Activated T-helper 1 cell treated with Interleukin-2 at 50 U/mL for 16 hours (primary cell): ENCODE measurements around the gene VCAM1.

ENCODE experiments used
- DNase-seq: peaks from one replicate; pipeline ENCODE4 v3.0.0-alpha.2; 2020; ENCODE audit warnings: low read depth

The VCAM1 gene

GRCh38 chr1:100722221-100722620, 2.7 kb downstream of the VCAM1 start:
- no peak for DNase-seq

- no peak for DNase-seq
Observed at GRCh38 chr1:100724281-100724680, 4.7 kb downstream of the VCAM1 start.

GRCh38 chr1:100730130-100730529, 10.6 kb downstream of the VCAM1 start:
- no peak for DNase-seq

- DNase-seq = no peak
Observed at GRCh38 chr1:100731309-100731708, 11.8 kb downstream of the VCAM1 start.

GRCh38 chr1:100731758-100732157, 12.2 kb downstream of the VCAM1 start:
- DNase-seq = no peak

- no peak for DNase-seq
Observed at GRCh38 chr1:100734676-100735075, 15.1 kb downstream of the VCAM1 start.

- DNase-seq = no peak
Observed at GRCh38 chr1:100735244-100735643, 15.7 kb downstream of the VCAM1 start.

- DNase-seq = no peak
Observed at GRCh38 chr1:100736324-100736723, 16.8 kb downstream of the VCAM1 start.

- DNase-seq = no peak
Observed at GRCh38 chr1:100736746-100737145, 17.2 kb downstream of the VCAM1 start.

- DNase-seq = no peak
Observed at GRCh38 chr1:100746542-100746932, 27.0 kb downstream of the VCAM1 start.

- no peak for DNase-seq
Observed at GRCh38 chr1:100747771-100748170, 28.2 kb downstream of the VCAM1 start.

- DNase-seq = no peak
Observed at GRCh38 chr1:100750005-100750885, 30.7 kb downstream of the VCAM1 start.

- no peak for DNase-seq
Observed at GRCh38 chr1:100752791-100753190, 33.2 kb downstream of the VCAM1 start.

- no peak for DNase-seq
Observed at GRCh38 chr1:100757946-100758345, 38.4 kb downstream of the VCAM1 start.

- DNase-seq = no peak
Observed at GRCh38 chr1:100759188-100759587, 39.6 kb downstream of the VCAM1 start.

- DNase-seq = no peak
Observed at GRCh38 chr1:100760511-100760910, 41.0 kb downstream of the VCAM1 start.

- no peak for DNase-seq
Observed at GRCh38 chr1:100762461-100762860, 42.9 kb downstream of the VCAM1 start.

GRCh38 chr1:100767176-100767890, 47.8 kb downstream of the VCAM1 start:
- no peak for DNase-seq

GRCh38 chr1:100769323-100769722, 49.8 kb downstream of the VCAM1 start:
- no peak for DNase-seq

- DNase-seq = no peak
Observed at GRCh38 chr1:100769906-100770646, 50.5 kb downstream of the VCAM1 start.

GRCh38 chr1:100773444-100773843, 53.9 kb downstream of the VCAM1 start:
- DNase-seq = no peak

- DNase-seq = no peak
Observed at GRCh38 chr1:100774370-100774769, 54.8 kb downstream of the VCAM1 start.

GRCh38 chr1:100775483-100775882, 55.9 kb downstream of the VCAM1 start:
- DNase-seq = no peak
